ENCODE data around the gene RETN. TPM values are rescaled to one million over a fixed set of nuclear protein-coding genes. Genes with fewer than 3 reads are reported as not detected.

The RETN gene
- total and polyA plus RNA-seq, 2 donors (not counting 3 experiments of a cell fraction or from before 2014, with no cell fraction given) = not detected

DNA sequence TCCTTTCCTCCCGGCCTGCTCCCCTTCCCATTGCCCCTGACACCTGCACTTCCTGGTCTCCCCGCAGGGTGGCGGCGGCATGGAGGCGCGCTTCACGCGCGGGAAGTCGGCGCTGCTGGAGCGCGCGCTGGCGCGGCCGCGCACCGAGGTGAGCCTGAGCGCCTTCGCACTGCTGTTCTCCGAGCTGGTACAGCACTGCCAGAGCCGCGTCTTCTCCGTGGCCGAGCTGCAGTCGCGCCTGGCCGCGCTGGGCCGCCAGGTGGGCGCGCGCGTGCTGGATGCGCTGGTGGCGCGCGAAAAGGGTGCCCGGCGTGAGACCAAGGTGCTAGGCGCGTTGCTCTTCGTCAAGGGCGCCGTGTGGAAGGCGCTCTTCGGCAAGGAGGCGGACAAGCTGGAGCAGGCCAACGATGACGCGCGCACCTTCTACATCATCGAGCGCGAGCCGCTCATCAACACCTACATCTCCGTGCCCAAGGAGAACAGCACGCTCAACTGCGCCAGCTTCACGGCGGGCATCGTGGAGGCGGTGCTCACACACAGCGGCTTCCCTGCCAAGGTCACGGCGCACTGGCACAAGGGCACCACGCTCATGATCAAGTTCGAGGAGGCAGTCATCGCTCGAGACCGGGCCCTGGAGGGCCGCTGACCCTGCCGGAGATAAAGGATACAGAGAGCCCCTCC, 13.5 kb downstream of the RETN start:
- ChIA-PET POLR2A (no interaction called here), CTCF (interaction anchor here (1.3 to 2.5 kb wide), 2 partner anchors 113 to 116 kb away, joined by 4 to 137 read pairs; no protein-coding TSS in a partner anchor)
- no peak overlapping the region for H2AFZ ChIP-seq (ENCODE audit: low read depth, low read length)
- dilution Hi-C loops (cut with MboI; ENCODE audit: extremely low pct_ligation_motif_present, low sequenced_read_pairs) = no loop called here
- no peaks in the 10 kb centered on the region for H3K27me3 ChIP-seq (ENCODE audit: control insufficient read depth in 2 of 2, insufficient read depth in 2 of 2, low read length in 2 of 2)
- H3K79me2 ChIP-seq (ENCODE audit: control insufficient read depth, insufficient read depth, low read length) = peaks cover 21% of the 10 kb centered on the region
- DNase-seq (ENCODE audit: low read depth, low spot score) = no peak
- H3K9ac ChIP-seq (replicated peaks; ENCODE audit: extremely low read depth, insufficient read depth, low read length) = no peak overlapping the region
- FAIRE-seq = no peak
- BruUV-seq (replicated peaks) = TSS peak; percentile 30
- peak overlapping the region; percentile 65 for H3K4me2 ChIP-seq (ENCODE audit: insufficient read depth, low read length)
- no peaks in the 10 kb centered on the region for H3K9me3 ChIP-seq (replicated peaks; ENCODE audit: control insufficient read depth, insufficient read depth, low read length)
- no peak overlapping the region for H3K27ac ChIP-seq (ENCODE audit: insufficient read depth, low read depth, low read length)
- peaks cover 7% of the 10 kb centered on the region for H3K4me1 ChIP-seq (ENCODE audit: control insufficient read depth, extremely low read depth, insufficient read depth, low read length)
- no peaks in the 10 kb centered on the region for H3K9me1 ChIP-seq (replicated peaks; ENCODE audit: control insufficient read depth, extremely low read depth, insufficient read depth, low read length)
- no peaks in the 10 kb centered on the region for H4K20me1 ChIP-seq (replicated peaks; ENCODE audit: control insufficient read depth, extremely low read depth, insufficient read depth, low read length)
- intact Hi-C loops (cut with micrococcal nuclease) = loop anchor here (5.0 kb wide), 2 partner anchors 170 to 240 kb away; partner anchors contain the start of gene SNAPC2
- H3K4me3 ChIP-seq (replicated peaks in 1 of 3; ENCODE audit: insufficient read depth in 1 of 3, low read depth in 1 of 3, low read length in 3 of 3) = peak overlapping the region in 2 of 3 experiments; percentile 49 to 100
- no peak for TF ChIP-seq POLR2A (IDR thresholded peaks at IDR 0.05; ENCODE audit: low read depth, low read length)
- TF ChIP-seq GATA2 (IDR thresholded peaks at IDR 0.05; ENCODE audit: insufficient read depth, insufficient read length, low read depth, low read length) = no peak
- no peak for TF ChIP-seq FOS (IDR thresholded peaks at IDR 0.05; ENCODE audit: borderline replicate concordance, insufficient read depth, low read length)
- peaks cover 0 to 3% of the 10 kb centered on the region in 2 experiments for H3K36me3 ChIP-seq (ENCODE audit: control insufficient read depth in 2 of 2, extremely low read depth in 1 of 2, insufficient read depth in 2 of 2, low read length in 2 of 2)

GRCh38 chr19:7685546-7686445, 16.9 kb downstream of the RETN start:
- DNase-seq (ENCODE audit: low read depth, low spot score) (no peak), FAIRE-seq (no peak)
- Histone ChIP-seq H3K9me3 (replicated peaks; ENCODE audit: control insufficient read depth, insufficient read depth, low read length) (no peaks in the 10 kb centered on the region), H3K27me3 (ENCODE audit: control insufficient read depth in 2 of 2, insufficient read depth in 2 of 2, low read length in 2 of 2) (no peaks in the 10 kb centered on the region), H2AFZ (ENCODE audit: low read depth, low read length) (no peak overlapping the region), H3K4me2 (ENCODE audit: insufficient read depth, low read length) (no peak overlapping the region), H3K27ac (ENCODE audit: insufficient read depth, low read depth, low read length) (no peak overlapping the region), H3K36me3 (ENCODE audit: control insufficient read depth in 2 of 2, extremely low read depth in 1 of 2, insufficient read depth in 2 of 2, low read length in 2 of 2) (peaks cover 0 to 3% of the 10 kb centered on the region in 2 experiments), H3K4me1 (ENCODE audit: control insufficient read depth, extremely low read depth, insufficient read depth, low read length) (peaks cover 7% of the 10 kb centered on the region), H3K9me1 (replicated peaks; ENCODE audit: control insufficient read depth, extremely low read depth, insufficient read depth, low read length) (no peaks in the 10 kb centered on the region), H3K9ac (replicated peaks; ENCODE audit: extremely low read depth, insufficient read depth, low read length) (no peak overlapping the region), H3K4me3 (replicated peaks in 1 of 3; ENCODE audit: insufficient read depth in 1 of 3, low read depth in 1 of 3, low read length in 3 of 3) (no peak overlapping the region), H4K20me1 (replicated peaks; ENCODE audit: control insufficient read depth, extremely low read depth, insufficient read depth, low read length) (no peaks in the 10 kb centered on the region), H3K79me2 (ENCODE audit: control insufficient read depth, insufficient read depth, low read length) (peaks cover 21% of the 10 kb centered on the region)
- ChIA-PET POLR2A (no interaction called here), CTCF (interaction anchor here (0.6 to 1.7 kb wide), 5 partner anchors 113 to 319 kb away, joined by 3 to 7 read pairs (median 3); no protein-coding TSS in a partner anchor)
- intact Hi-C loops (cut with micrococcal nuclease) (no loop called here), dilution Hi-C loops (cut with MboI; ENCODE audit: extremely low pct_ligation_motif_present, low sequenced_read_pairs) (no loop called here)
- TF ChIP-seq MYC (IDR thresholded peaks at IDR 0.05; ENCODE audit: low read depth, low read length) (no peak), POLR2A (IDR thresholded peaks at IDR 0.05; ENCODE audit: low read depth, low read length) (peak; percentile 10)
- BruUV-seq (replicated peaks) = no TSS peak

Measured in endothelial cell of umbilical vein (primary cell).